ENCODE data around the gene AUTS2. TPM values are rescaled to one million over a fixed set of nuclear protein-coding genes. Genes with fewer than 3 reads are reported as not detected.

Gene AUTS2
- polyA plus RNA-seq, 1 donor from 2014 or later = 97.3 TPM

DNA sequence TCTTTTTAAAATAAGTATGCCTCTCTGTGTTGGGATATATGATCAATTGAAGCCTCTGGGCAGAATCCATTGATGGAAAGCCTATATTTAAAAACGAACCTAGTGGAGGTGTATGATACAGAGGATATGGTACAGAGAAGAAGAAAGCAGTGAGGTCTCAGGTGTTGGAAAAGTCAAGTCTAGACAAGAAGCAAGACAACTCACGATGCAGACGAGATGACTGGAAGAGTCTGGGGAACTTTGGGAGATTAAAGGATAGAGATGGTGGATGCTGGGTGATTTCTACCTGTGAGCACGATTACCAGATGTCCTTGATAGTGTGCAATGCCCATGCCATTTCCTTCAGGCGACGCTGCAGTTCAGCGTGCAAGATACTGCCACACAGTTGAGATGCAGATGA is 1009.0 kb downstream of the AUTS2 start:
- Histone ChIP-seq H4K20me1 (ENCODE audit: insufficient read depth) (no peaks in the 10 kb centered on the region), H3K9me2 (ENCODE audit: insufficient read depth, low read length) (no peaks in the 10 kb centered on the region), H3K9me3 (ENCODE audit: low read length) (no peaks in the 10 kb centered on the region), H2AFZ (ENCODE audit: low read depth, low read length) (no peak overlapping the region), H3K4me3 (ENCODE audit: low read length) (no peak overlapping the region), H3K27ac (ENCODE audit: low read length) (no peak overlapping the region), H3F3A (ENCODE audit: insufficient read depth, low read length, poor library complexity, severe bottlenecking) (no peaks in the 10 kb centered on the region), H3K27me3 (ENCODE audit: insufficient read depth, low read depth, low read length) (no peaks in the 10 kb centered on the region), H3K36me3 (ENCODE audit: insufficient read depth, low read length) (peaks cover 2% of the 10 kb centered on the region), H3K4me2 (ENCODE audit: low read length) (no peak overlapping the region), H3K9ac (ENCODE audit: low read length) (no peak overlapping the region), H3K79me2 (replicated peaks; ENCODE audit: insufficient read depth, low read length) (peaks cover 100% of the 10 kb centered on the region)
- no peak for TF ChIP-seq RAD21 (conservative IDR thresholded peaks at IDR 0.05)
- TF ChIP-seq, protein P1, sequence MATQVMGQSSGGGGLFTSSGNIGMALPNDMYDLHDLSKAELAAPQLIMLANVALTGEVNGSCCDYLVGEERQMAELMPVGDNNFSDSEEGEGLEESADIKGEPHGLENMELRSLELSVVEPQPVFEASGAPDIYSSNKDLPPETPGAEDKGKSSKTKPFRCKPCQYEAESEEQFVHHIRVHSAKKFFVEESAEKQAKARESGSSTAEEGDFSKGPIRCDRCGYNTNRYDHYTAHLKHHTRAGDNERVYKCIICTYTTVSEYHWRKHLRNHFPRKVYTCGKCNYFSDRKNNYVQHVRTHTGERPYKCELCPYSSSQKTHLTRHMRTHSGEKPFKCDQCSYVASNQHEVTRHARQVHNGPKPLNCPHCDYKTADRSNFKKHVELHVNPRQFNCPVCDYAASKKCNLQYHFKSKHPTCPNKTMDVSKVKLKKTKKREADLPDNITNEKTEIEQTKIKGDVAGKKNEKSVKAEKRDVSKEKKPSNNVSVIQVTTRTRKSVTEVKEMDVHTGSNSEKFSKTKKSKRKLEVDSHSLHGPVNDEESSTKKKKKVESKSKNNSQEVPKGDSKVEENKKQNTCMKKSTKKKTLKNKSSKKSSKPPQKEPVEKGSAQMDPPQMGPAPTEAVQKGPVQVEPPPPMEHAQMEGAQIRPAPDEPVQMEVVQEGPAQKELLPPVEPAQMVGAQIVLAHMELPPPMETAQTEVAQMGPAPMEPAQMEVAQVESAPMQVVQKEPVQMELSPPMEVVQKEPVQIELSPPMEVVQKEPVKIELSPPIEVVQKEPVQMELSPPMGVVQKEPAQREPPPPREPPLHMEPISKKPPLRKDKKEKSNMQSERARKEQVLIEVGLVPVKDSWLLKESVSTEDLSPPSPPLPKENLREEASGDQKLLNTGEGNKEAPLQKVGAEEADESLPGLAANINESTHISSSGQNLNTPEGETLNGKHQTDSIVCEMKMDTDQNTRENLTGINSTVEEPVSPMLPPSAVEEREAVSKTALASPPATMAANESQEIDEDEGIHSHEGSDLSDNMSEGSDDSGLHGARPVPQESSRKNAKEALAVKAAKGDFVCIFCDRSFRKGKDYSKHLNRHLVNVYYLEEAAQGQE (IDR thresholded peaks at IDR 0.05; ENCODE audit: borderline replicate concordance) = no peak
- no peak for TF ChIP-seq MXI1 (conservative IDR thresholded peaks at IDR 0.05; ENCODE audit: poor library complexity, severe bottlenecking)
- no peak for TF ChIP-seq TAF1 (IDR thresholded peaks at IDR 0.05; ENCODE audit: low read depth)
- no peak for TF ChIP-seq EZH2 (IDR thresholded peaks at IDR 0.05; ENCODE audit: borderline replicate concordance, insufficient read depth, low read length, poor library complexity, severe bottlenecking)
- TF ChIP-seq SMC3 (conservative IDR thresholded peaks at IDR 0.05; ENCODE audit: poor library complexity) = no peak
- TF ChIP-seq, protein P2, sequence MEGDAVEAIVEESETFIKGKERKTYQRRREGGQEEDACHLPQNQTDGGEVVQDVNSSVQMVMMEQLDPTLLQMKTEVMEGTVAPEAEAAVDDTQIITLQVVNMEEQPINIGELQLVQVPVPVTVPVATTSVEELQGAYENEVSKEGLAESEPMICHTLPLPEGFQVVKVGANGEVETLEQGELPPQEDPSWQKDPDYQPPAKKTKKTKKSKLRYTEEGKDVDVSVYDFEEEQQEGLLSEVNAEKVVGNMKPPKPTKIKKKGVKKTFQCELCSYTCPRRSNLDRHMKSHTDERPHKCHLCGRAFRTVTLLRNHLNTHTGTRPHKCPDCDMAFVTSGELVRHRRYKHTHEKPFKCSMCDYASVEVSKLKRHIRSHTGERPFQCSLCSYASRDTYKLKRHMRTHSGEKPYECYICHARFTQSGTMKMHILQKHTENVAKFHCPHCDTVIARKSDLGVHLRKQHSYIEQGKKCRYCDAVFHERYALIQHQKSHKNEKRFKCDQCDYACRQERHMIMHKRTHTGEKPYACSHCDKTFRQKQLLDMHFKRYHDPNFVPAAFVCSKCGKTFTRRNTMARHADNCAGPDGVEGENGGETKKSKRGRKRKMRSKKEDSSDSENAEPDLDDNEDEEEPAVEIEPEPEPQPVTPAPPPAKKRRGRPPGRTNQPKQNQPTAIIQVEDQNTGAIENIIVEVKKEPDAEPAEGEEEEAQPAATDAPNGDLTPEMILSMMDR (IDR thresholded peaks at IDR 0.05; ENCODE audit: poor library complexity, severe bottlenecking) = no peak
- no peak for TF ChIP-seq EP300 (conservative IDR thresholded peaks at IDR 0.05; ENCODE audit: poor library complexity, severe bottlenecking)
- no peak for TF ChIP-seq POLR2AphosphoS5 (IDR thresholded peaks at IDR 0.05)

DNA sequence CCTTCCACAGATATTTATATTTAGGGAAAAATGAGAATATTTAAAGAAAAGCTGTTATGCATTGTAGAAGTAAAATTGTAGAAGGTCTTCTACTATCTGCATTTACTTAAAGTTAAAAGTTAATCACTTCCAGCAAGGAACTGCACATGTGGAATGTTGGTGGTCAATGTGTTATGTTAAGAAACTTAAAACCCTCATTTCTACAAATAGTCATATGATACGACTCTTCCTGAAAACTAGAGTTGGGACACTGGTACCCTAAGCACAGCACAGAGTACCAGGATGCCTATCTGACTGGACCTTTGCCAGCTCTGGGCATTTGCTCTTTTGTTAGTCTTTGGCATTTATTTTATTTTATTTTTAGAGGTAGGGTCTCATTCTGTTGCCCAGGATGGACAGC is 1009.5 kb downstream of the AUTS2 start:
- no peaks in the 10 kb centered on the region for H3K9me2 ChIP-seq (ENCODE audit: insufficient read depth, low read length)
- no peaks in the 10 kb centered on the region for H3K9me3 ChIP-seq (ENCODE audit: low read length)
- H3K36me3 ChIP-seq (ENCODE audit: insufficient read depth, low read length) = no peaks in the 10 kb centered on the region
- no peak overlapping the region for H3K4me2 ChIP-seq (ENCODE audit: low read length)
- H3K27me3 ChIP-seq (ENCODE audit: insufficient read depth, low read depth, low read length) = no peaks in the 10 kb centered on the region
- no peaks in the 10 kb centered on the region for H3F3A ChIP-seq (ENCODE audit: insufficient read depth, low read length, poor library complexity, severe bottlenecking)
- no peak overlapping the region for H3K9ac ChIP-seq (ENCODE audit: low read length)
- TF ChIP-seq EZH2 (IDR thresholded peaks at IDR 0.05; ENCODE audit: borderline replicate concordance, insufficient read depth, low read length, poor library complexity, severe bottlenecking) = no peak
- no peak for TF ChIP-seq TAF1 (IDR thresholded peaks at IDR 0.05; ENCODE audit: low read depth)
- TF ChIP-seq EP300 (conservative IDR thresholded peaks at IDR 0.05; ENCODE audit: poor library complexity, severe bottlenecking) = no peak
- TF ChIP-seq SMC3 (conservative IDR thresholded peaks at IDR 0.05; ENCODE audit: poor library complexity) = no peak
- TF ChIP-seq, protein P1 (IDR thresholded peaks at IDR 0.05; ENCODE audit: borderline replicate concordance) = no peak
- TF ChIP-seq MXI1 (conservative IDR thresholded peaks at IDR 0.05; ENCODE audit: poor library complexity, severe bottlenecking) = no peak
- TF ChIP-seq, protein P2 (IDR thresholded peaks at IDR 0.05; ENCODE audit: poor library complexity, severe bottlenecking) = no peak
- H3K27ac ChIP-seq (ENCODE audit: low read length) = no peak overlapping the region
- peaks cover 100% of the 10 kb centered on the region for H3K79me2 ChIP-seq (replicated peaks; ENCODE audit: insufficient read depth, low read length)
- no peaks in the 10 kb centered on the region for H4K20me1 ChIP-seq (ENCODE audit: insufficient read depth)
- H2AFZ ChIP-seq (ENCODE audit: low read depth, low read length) = no peak overlapping the region
- H3K4me3 ChIP-seq (ENCODE audit: low read length) = no peak overlapping the region
